HG03103 (cell line): ENCODE data around the gene DHX8.
A peak's percentile ranks its signal among the peaks of the same experiment; 100 is the strongest.

Source experiments
- ATAC-seq: cut with Tn5 transposase; IDR thresholded peaks from one replicate; pipeline ENCODE4 v1.9.1; 2021; ENCODE audit warnings: low read depth; ENCODE audit not compliant: unreplicated experiment

The DHX8 gene

DNA sequence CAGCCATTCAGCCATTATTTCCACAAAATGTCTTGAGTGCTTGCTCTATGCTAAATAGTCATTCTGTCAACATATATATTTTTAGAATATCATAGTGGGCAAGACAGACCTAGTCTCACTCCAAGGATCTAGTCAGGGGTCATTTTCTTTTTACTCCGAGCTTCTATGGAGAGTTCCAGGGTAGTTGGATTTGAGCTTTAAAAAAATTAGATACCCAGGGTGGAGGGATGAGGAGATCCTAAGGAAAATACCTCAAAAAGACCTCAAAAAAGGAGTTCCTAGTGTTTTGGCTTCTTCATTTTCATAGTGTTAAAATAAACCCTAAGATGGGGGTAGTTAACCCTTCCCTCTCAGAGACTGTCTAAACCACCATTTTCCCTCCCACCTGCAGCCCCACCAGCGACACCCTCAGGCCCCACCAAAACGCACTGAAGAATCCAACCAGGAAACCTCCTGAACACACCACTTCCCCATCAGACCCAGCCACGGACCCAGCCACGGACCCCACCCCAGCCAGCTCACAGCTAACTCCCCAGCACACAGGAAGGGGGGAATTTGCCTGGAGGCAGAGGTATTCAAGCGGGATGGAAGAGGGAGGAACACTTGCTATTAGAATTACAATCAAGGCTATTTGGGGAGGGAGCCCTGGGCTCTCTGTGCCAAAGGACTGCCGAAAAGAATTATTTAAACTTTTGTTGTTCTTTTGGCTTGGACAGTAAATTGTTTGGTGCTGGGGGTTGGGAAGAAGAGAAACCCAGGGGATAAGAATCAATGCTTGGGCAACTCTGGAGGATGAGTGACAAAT lies 60.2 kb downstream of the DHX8 start:
- ATAC-seq: no peak

DNA sequence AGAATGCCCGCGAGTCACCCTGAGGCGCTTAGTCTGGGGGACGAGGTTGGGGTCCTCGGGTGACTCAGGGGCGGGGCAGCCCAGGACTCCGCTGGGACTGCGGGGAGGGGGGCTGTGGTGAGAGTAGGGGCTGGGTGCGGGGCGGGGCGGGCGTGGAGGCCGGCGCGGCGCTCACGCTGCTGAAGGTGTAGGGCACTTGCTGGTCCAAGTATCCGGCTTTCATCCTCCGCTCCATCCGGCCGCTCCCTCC lies 61.5 kb downstream of the DHX8 start:
- ATAC-seq: no peak

DNA sequence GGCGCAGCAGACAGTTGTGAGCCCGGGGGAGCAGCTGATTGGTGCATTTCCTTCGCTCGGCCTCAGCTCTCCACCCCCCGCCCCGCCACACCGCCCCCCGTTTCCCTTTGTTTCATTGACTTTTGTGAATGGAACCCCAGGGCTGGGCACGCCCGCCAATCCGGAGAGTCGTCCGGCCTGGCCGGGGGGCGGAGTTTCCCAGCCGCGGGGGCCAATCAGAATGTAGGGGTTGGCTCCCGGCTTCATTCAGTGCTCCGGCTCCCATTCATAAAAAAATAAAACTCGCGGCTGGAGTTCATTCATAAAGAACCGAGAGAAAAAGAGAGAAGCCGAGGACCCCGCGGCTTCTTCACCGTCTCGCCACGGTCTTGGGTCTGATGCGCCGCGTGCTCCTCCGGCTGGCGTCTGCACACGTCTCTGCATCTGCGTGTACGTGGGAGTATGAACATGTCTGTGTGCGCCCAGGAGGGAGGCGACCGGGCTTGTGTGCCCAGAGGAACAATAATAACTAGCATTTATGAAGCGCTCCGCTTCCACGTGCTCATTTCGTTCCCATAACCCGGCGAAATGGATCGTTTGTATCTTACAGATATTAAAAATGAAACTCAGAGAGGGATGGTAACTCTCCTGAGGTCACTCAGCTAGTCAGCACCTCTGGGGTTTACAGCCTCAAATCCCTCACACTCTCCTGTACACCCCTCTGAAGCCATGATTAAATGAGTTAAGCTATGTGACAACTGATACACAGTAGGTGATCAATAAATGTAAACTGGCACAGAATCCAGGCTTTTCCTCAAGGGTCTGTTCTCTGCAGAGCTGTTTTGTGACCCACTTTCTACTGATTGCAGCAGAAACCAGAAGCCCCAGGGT lies 62.8 kb downstream of the DHX8 start, which contains the start of gene ETV4:
Gene ETV4 (minus strand): TSS at position 22 of the 870 bp plus-strand sequence. CDS start 723 bp downstream, outside the sequence.
- ATAC-seq: peak; percentile 72

DNA sequence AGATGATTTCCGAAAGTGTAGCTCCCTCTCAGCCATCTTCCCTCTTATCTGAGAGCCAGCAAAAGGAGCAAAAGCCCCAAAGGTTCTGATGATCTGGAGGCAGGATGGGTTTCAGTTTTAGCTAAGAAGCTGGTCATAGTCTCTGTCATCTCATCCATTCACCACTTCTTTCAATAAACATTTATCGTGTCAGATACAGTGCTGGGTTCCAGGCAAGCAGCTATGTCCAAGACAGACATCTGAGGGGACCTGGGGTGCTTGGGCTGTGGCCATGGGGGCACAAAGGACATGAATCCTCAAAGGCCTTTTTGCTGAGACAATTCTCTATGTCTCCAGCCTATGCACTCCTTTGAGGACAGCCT lies 63.4 kb downstream of the DHX8 start:
- no peak for ATAC-seq

DNA sequence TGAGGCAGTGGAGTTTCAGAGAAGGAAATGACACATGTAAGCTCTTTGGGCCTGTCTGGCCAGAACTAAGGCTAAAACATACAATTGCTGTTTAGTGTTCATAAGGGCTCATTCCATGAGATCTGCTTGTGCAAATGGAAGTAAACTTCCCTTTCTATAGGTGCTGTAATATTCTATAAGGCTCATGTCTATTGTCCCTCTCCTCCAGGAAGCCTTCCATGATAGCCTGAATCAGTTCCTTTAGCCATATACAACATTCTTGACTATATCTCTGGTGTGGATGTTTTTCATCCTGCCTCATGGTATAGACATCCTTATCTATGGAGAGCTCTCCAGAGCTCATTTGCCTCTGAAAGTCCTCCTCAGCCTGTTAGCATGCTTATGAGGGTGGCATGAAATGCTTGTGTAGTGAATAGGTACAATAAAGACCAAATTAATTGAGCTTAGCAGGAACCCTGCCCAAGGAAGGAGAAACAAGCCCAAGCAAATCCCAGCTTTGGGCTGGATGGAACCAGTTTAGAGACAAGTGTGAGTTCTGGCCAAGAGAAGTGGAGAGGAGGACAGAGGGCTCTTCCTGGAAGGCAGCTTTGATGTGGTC lies 64.0 kb downstream of the DHX8 start:
- no peak for ATAC-seq

DNA sequence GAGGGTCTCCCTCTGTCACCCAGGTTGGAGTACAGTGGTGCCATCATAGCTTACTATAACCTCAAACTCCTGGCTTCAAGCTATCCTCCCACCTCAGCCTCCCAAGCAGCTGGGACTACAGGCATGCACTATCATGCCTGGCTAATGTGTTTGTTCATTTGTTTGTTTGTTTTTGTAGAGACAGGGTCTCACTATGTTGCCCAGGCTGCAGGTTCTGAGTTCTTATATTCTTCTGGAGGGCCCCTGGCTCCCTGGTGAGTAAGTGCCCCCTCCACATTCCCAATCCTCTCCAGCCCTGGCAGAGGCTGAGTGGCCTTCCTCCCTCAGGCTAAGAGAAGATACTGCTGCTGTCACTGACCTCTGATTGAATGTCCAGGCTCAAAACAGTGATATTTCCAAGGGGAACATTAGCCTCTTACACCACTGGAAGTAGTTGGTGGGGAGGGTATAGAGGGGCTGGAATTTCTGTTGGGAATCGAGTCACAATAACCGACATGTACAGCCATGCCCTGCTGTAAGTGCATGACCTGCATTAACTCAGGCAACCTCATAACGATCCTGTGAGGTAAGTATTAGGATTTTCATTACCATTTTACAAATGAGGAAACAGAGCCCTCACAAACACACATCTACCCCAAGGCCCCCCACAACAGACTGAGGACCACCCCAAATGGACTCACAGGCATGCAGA lies 65.1 kb downstream of the DHX8 start:
- ATAC-seq: no peak

DNA sequence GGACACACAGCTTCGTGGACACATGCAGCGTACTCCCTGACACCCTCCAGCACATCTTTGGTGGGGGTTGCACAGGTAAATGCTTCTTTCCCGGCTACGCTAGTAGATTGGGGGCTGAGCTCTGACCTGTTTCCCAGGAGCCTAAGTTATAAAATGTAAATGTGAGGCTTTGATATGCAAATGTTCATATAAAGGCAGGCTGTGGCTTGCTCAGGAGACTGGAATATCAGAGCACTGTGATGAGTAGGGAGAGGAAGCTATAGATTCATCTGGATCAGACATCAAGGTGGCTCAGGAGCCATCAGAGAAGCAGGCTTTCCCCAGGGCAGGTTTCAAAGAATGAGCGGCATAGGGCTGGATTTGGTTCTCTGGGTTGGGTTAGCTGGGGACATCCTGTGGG lies 65.7 kb downstream of the DHX8 start:
- ATAC-seq: no peak

DNA sequence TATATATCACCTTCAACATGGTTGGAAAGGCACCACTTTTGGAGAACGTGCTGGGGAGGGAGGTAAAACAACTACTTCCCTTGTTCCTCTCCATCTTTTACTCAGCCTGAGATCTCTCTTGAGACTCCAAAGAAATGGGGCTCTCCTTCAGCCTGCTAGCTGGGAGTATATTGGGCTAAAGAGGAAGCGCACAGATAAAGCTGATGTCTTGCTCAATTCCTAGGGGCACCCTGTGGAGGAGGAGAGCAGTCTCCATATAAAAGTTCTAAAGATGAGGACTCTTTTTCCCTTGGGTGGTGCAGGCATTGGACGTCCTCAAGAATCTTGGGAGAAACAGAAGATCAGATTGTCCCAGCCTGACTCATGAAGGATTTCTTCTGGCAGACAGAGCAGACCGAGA lies 67.0 kb downstream of the DHX8 start:
- no peak for ATAC-seq

DNA sequence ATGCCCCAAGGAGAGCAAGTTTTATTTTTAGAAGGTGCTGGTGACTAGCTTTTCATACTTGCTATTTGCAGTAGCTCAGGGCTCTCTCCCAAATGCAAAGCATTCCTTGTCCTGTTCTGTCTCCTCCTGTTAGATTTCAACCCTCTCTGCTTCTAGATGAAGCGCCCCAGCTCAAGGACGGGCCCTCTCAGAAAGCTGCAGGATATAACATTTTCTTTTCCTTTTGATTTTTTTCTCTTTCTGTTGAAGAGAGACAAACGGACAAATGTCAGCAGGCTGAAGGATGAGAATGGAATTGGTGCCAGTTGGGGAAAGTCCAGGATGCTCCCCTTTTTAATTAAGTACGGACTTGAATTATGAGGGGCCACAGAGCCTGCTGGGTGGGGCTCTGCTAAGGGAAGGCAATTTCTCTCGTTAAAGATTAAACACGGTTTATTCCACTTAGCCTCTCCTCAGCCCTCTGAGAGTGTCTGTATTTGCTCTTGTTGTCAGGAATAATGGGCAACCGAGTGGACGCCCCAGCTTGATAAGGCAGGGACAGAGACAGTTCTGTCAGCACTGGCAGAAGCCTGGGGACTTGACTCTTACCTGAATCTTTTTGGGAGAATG lies 68.6 kb downstream of the DHX8 start:
- ATAC-seq: no peak

DNA sequence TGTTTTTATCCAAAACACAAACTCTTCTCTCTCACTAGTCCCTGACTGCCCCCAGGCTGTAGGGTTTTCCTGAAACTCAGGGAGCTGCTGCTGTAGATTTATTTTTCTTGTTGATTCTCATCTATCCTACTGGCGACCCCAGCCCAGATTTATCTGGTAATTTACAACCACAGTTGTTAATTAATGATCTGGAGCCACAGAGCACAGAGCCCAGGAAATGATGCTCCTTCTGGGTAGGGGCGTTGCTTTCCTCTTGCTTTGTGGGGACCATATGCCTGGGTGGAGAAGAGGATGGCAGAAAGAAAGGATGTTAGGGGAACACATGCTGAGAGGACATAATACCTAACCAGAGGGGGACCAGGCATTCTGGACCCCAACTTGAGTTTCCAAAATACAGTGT lies 69.8 kb downstream of the DHX8 start:
- ATAC-seq: no peak

DNA sequence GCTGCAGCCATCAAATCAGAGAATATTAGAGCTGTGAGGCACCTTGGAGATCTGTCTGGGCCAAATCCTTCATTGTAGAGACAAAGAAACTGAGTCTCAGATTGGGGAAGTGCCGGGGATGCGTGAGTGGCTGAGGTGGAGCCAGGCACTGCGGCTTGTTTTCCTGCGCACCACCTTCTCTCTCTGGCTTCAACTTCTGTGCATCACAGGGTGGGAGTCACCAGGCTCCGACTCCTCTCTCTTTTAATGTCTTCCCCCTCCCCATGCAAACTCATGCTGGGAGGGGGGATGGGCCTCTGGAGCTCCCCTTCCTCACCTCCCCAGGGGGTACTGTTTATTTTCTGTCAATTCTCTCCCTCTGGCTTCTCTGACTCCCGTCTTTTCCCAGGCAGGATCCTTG lies 71.1 kb downstream of the DHX8 start:
- ATAC-seq: no peak

DNA sequence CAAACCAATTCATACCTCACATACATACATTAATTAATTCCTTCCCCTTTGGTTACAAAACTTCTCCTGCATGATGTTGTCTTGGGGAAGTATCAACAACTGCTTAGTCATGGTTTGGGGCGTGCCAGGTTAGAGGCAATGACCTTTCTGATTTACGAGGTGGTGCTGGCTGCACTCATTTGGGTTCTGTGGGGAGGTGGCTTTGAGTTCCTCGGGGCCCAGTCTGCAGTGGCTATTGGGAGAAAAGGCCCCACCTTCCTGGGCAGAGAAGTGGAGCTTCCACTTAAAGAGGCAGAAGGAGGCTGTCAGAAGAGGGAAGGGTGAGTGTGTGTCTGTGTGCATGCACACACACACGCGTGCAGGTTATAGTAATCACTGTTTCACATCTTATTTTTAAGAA lies 72.5 kb downstream of the DHX8 start:
- ATAC-seq: no peak

DNA sequence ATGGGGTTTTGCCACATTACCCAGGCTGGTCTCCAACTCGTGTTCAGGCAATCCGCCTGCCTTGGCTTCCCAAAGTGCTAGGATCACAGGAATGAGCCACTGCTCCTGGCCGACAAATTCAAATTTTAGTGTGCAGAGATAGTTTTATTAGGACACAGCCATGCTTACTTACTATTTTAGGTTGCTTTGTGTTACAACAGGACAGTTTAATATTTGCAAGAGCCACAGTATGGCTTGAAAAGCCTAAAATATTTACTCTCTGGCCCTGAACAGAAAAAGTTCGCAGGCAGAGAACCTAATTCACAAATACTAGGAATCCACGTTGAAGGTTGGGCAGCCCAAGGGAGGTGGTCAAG lies 75.0 kb downstream of the DHX8 start:
- no peak for ATAC-seq

DNA sequence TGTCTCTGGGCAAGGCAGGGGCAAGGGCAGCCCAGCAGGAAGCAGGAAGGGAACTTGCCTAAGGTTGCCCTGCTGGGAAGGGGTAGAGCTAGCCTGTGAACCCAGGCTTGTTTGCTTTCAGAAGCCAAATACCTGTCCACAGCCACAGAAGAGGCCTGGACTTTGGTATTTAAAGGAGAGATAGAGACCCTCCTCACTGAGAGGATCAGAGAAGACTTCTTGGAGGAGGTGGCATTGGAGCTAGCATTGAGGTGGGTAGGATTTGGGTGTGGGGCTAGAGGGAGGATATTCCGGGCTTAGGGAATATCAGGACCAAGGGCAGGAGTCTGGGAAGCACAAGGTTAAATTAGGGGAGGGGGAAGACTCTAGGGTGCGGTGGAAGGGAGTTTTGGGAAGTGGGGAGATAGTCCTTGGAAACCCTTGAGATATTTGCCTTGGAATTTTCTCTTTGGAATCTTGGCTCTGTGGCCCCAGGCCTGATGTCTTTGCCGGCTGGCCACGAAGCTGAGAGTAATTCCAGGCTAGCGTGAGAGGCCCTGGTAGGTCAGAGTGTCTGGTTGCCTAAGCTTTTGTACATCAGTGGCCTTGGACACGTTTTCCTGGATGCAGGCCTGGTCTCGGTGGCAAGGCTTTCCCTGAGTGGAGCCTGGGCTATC lies 75.5 kb downstream of the DHX8 start:
- ATAC-seq: no peak

DNA sequence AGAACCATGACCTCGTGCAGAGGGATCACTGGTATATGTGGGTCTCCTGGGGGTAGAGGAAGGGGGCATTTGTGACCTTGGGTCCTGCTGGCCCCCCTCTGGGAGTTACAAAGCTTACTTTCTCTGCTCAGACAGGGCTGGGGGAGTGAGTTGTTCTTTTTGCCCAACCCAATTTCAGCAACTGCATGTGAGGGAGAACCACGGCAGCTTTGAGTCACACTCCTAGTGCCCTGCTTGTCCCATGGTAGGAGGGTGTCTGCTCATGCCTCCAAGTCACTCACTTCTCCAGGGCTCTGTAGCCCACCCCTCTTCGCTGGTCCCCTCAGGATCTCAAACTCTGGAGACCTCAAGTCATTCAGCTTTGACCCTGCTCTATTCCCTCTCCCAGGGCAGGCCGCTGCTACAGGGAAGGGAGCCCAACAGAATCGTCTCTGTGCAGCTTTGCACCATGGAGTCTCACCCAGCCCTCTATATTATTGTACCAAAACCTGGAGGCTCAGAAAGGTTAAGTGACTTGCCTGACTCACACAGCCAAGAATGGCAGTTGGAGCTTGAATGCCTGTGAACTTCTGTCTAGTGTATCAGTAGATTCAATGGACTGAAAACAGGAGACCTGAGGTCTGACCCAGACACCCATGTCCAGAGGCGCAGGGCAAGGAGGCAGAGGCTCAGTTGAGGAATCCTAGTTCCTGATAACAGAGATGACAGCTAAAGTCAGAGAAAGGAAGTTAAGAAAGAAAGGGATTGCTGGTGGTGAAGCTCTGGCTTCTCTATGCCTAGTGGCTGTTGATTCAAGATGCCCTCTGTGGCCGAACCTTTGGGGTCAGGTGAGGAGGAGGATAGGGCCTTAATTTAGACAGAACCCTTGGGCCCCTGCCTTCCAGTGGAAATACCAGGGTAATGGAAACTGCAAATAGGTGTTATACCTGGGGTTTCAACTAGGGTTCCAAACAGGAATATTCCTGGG lies 77.0 kb downstream of the DHX8 start:
- ATAC-seq: no peak

DNA sequence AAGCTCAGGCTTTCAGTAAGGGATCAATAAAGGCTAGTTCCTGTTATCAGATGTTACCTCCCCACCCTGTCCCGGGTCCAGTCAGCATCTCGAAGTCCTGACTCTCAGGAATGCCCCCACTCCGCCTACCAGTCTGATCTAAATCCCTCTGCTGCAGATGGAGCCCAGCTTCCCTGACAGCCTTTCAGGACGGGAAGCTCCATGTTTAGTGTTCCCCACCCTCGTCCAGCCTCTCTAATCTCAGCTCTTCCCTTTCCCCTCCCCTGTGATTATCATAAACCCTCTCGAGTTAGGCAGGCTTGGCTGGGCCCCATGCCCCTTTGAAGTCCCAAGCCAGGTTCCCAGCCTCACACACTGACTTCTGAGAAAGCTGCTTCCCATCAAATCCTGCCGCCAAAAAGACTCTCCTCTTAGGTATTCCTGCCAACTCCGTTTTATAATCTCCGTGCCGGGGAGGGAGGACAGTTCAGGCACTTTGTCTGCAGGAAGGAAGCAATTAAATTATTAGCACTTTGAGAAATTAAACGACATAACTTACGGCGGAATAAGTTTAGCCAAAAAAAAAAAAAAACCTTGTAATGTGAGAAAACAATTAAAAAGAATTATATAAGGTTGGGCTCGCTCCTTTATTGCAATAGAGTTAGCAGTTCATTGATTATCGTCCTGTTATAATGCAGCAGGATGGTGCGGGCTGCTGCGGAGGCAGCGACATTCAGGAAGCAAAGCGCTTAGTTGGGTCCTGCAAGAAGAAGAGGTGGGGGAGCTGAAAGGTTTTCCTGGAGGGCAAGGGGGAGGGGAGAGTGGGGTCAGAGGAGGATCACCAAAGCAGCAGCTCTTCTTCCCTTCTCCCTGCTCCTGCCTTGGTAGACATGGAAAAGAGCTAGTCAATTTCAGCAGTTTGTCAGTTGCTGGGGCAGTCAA lies 79.2 kb downstream of the DHX8 start:
- no peak for ATAC-seq

DNA sequence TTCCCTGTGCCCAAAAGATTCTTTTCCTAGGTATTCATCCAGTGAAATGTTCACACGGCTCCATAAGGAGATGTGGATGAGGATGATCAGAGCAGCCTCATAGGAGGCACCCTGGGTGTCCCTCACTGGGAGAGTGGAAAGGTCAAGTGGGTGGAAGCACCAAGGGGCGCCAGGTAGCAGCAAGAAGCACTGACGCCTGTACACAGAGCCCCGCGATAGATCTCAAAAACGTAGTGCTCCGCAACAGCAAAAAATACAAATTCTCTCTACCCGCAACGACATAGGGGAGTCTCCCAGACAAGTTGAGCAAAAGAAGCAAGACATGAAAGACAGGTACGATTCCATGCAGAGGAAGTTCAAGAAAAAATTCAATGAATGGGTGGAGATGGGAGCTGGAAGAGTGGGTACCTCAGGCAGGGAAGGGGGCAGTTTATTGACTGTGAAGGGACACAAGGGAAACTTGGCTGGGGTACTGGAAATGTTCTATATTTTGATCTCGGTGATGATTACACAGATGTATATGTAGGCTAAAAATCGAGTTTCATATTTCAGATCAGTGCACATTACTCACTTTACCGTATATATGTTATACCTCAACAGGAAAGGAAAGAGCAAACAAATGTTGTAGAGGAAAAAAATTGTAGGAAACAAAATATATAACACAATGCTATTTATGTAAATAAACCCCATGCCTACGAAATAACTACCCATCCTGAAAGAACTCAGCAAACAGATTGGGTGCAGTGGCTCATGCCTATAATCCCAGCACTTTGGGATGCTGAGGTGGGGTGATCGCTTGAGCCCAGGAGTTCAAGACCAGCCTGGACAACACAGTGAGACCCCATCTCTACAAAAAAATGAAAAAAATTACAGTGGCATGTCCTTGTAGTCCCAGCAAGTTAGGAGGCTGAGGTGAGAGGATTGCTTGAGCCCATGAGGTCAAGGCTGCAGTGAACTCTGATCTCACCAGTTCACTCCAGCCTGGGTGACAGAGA lies 80.1 kb downstream of the DHX8 start:
- ATAC-seq: no peak
